NOMO-1 treated with DMSO at 0.1 percent for 48 hours (cell line): ENCODE measurements around the gene PIGC.

Source experiments
- DNase-seq: peaks from one replicate; lab custom pipeline; 2025; ENCODE audit not compliant: unreplicated experiment; lab: John Stamatoyannopoulos, UW

PIGC gene

GRCh38 chr1:172431721-172432192 lies 12.1 kb downstream of the PIGC start:
- no peak for DNase-seq

DNA sequence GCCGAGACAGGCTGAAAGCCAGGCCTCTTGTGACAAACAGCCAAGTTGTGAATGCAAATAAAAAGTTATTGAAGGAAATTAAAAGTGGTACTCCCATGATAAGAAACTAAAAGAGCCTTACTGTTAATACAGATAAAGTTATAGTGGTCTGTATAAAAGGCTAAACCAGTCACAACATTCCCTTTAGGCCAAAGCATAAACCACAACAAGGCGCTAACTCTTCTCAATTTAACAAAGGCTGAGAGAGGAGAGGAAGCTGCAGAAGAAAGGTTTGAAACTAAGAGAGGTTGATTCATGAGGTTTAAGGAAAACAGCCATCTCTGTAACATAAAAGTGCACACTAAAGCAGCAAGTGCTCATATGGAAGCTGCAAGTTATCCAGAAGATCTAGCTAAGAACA lies 12.7 kb downstream of the PIGC start:
- no peak for DNase-seq

DNA sequence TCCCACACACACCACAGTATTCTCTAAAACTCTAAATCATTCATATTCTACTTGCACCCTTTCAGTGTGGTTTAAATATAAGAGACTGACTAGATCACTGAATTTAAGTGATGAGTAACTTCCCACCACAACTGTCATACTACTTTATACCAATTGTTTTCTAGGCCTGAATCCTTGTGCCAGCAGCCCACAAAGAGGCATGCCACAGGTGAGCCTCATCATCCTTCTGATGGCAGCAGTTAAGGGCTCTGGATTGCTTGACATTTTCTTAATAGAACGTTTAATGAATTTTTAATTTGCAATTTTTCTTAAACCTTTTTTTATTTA lies 13.8 kb downstream of the PIGC start:
- no peak for DNase-seq

- DNase-seq, result peak; percentile 64
Observed at GRCh38 chr1:172429331-172430127, 14.3 kb downstream of the PIGC start.

DNA sequence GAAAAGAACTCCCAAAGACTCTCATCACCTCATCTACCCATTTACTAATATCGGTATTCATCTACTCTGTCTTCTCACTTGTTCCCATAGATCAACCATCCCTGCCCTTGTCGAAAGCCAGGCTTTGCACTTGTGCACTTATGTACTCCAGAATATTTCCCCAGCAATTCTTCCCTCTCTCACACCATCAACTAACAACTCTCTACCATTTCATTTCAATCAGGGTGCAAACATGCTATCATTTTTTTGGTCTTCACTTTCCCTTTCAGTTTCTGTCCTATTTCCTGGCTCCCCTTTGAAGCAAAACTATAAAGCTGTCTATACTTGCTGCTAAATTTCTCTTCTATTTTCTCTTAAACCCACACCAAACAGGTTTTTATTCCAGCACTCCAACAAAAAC lies 16.7 kb downstream of the PIGC start:
- DNase-seq, result no peak

GRCh38 chr1:172425339-172425738 lies 18.5 kb downstream of the PIGC start:
- no peak for DNase-seq

DNA sequence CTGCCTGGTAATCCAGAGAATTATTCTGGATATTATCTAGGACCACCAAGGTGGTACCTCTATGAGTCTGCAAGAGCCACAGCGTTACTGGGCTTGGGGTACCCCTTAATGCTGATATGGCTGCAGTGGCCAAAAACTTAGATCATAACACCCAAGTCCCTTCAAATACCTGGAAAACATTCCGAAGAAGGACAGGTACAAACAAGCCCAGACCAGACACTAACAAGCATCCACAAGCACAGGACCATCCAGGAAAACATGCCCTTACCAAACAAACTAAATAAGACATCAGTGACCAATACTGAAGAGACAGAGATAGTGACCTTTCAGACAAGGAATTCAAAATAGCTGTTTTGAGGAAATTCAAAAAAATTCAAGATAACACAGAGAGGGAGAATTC lies 20.5 kb downstream of the PIGC start:
- DNase-seq, result no peak

GRCh38 chr1:172421974-172422604 lies 21.8 kb downstream of the PIGC start:
- no peak for DNase-seq

DNA sequence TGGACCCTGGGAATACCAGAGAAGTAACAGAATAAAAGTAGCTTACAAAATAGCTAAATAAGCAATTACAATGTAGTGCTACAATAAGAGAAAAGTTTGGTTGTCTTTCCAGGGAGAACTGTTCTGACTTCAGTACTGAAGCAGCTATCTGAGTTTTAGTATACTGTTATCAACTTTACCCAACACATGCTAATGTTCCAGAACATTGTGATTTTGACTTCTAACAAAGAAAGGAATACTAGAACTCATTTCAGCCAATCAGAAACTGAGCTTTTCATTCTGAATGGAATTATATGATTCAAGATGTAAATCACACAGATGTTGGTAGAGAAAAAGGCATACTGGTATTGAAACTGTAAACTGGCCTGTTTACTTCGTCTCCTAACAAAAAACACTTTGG lies 23.5 kb downstream of the PIGC start, which contains the start of gene C1orf105:
C1orf105 (plus strand) TSS at position 301 of the 400 bp plus-strand sequence. CDS start 201 bp downstream, outside the sequence.
- DNase-seq, result no peak

DNA sequence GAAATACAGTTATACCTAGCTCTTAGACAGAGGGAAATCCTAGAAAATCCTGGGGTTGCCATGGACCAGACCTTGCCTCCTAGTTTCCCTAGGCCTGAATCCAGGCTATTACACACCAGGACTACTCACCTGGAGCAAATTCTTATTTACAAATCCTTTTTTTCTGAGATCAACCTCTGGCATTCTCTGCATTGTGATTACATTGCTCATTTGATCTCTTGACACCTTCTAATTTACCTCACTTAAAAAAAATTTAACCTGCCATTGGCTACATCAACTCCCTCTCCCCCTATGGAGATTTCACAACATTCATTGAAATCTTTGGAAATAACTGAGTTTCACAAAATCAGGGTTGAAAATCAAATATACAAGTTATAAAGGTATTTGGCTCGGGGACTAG lies 26.3 kb downstream of the PIGC start:
- no peak for DNase-seq

DNA sequence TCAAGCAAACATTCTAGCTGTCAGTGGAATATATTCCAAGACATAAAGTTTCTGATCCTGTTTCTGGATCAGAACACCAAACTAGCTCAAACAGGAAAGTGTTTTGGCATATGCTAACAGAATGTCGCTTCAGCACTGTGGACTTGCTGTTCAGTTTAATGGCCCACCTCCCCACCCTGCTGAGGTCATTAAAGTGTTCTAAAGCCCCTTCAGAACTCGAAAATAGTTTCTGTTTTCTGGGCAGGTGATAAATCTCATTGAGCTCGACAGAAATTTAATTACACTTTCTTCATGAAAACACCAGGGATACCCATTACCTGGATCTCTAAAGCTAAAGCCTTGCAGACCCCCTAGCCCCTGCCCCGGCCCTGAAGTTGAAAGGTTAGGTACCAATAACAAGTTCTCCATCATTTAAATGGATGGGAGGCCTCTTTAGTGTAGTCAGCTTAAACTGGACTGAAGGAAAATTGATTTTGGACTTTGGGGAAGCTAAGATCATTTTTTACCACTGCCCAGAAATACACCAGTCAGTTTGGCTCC lies 27.3 kb downstream of the PIGC start:
- DNase-seq, result no peak

GRCh38 chr1:172414331-172414730 lies 29.5 kb downstream of the PIGC start:
- no peak for DNase-seq

DNA sequence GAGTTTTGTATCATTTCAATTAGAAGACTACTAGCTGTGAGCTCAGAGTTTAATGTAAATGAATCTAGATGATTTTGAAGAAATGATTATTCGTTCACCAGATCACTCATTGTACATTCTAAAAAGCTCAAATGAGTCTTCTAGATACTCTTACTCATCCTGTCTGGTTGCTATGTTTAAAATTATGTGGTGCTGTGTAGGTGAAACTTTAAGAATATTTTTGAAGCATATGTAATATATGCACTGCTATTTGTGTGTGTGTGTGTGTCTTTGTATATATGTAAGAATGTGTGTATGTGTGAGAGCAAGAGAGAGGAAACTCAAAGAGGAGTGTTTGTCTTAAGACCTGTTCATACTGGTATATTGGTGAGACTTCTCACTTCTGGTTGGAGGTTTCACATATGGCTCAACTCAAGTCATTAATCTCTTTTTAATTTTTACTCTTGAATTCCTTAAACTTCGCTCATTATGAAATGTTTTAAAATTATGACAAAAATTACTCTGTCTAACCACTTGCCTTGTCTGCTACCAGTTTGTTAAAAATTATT lies 32.0 kb downstream of the PIGC start:
- DNase-seq, result no peak

DNA sequence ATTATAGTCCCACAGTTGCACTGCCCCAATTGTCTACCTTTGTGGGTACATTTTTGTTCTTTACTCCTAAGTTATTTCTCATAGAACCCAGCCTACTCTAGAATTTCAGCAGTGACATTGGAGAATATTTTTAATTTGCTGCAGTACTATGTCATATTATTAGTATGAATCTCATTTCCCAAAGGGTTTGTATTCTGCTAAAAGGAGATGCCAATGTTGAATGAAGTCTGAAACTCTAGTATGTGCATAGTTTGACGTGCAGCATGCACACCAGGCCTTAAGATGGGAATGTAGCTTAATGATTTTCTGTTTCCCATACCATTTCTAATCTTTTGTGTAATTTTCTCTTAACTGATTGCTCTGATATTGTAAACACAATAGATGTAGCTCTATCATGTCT lies 33.8 kb downstream of the PIGC start:
- no peak for DNase-seq

GRCh38 chr1:172408958-172409357 lies 34.9 kb downstream of the PIGC start:
- DNase-seq, result no peak

GRCh38 chr1:172406968-172407367 lies 36.9 kb downstream of the PIGC start:
- DNase-seq, result no peak

GRCh38 chr1:172405912-172406311 lies 38.0 kb downstream of the PIGC start:
- DNase-seq, result no peak

- DNase-seq, result no peak
Observed at GRCh38 chr1:172404121-172404520, 39.7 kb downstream of the PIGC start.

DNA sequence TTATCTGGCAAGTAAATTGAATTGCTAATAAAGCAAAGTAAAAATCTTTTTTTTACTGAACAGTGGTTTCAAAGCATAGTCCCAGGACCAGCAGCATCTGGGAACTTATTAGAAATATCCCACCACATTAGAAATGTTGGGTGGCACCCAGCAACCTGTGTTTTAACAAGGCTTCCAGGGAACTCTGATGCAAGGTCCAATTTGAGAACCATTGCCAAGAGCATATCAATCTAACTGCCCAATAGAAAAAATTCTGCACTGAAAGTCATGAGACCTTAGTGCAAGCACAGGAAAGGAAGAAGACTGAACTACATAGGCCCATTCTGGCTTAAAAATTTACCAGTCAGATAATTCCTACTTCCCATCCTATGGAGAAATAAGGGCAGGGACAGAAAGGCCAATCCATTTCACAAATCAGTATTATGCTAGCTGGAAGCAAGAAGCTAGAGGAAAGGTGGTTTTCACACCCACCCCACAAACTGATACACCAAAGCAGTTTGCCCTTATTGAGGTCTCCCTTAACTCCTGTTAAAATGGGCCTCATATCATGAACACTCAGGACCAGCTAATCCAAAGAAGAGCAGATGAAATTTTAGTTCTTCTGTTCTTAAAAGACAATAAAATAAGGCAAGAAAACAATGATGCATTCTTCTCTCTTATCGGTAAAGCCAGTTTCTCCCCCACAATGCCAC lies 40.8 kb downstream of the PIGC start:
- DNase-seq, result no peak

- DNase-seq, result no peak
Observed at GRCh38 chr1:172401892-172402291, 42.0 kb downstream of the PIGC start.

GRCh38 chr1:172401477-172401876 lies 42.4 kb downstream of the PIGC start:
- DNase-seq, result no peak
